ENCODE measurements around the gene RNF220.

DNA sequence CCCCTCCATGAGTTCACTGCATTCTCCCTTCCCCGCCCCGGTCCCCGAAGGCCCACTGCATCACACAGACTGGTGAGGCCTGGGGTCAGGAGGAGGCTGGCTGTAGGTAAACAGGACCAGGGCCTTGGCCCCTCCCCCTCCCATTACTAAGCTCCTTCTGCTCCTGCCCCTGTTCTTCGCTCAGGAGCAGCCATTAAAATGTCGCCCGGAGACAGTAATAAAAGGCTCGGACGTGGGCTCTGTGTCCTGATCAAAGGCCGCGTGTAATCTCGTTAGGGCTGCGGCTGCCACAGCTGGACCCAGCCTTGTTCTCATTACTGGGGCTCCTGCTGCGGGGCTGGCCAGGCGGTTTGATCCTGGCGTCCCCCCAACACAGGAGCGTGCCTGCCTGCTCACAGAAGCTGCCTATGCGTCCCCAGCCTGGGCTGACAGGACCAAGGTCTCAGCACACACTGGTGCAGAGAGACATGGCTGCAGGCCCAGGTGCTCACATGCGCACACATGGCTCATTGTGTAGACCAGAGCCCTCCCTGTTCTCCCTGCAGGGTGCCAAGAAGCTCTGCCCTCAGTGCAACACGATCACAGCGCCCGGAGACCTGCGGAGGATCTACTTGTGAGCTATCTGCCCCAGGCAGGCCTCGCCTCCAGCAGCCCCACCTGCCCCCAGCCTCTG lies 245.2 kb downstream of the RNF220 start:
- TF ChIP-seq, protein P1, sequence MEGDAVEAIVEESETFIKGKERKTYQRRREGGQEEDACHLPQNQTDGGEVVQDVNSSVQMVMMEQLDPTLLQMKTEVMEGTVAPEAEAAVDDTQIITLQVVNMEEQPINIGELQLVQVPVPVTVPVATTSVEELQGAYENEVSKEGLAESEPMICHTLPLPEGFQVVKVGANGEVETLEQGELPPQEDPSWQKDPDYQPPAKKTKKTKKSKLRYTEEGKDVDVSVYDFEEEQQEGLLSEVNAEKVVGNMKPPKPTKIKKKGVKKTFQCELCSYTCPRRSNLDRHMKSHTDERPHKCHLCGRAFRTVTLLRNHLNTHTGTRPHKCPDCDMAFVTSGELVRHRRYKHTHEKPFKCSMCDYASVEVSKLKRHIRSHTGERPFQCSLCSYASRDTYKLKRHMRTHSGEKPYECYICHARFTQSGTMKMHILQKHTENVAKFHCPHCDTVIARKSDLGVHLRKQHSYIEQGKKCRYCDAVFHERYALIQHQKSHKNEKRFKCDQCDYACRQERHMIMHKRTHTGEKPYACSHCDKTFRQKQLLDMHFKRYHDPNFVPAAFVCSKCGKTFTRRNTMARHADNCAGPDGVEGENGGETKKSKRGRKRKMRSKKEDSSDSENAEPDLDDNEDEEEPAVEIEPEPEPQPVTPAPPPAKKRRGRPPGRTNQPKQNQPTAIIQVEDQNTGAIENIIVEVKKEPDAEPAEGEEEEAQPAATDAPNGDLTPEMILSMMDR (conservative IDR thresholded peaks at IDR 0.05; ENCODE audit: low read depth, low read length) = no peak
- no peak for TF ChIP-seq EZH2 (IDR thresholded peaks at IDR 0.05; ENCODE audit: low read length, unreplicated experiment)
- no peak for TF ChIP-seq EZH2phosphoT487 (IDR thresholded peaks at IDR 0.05; ENCODE audit: borderline replicate concordance, low read length)
